Body of pancreas (tissue), 4 donors: Measurements from ENCODE around the gene TMEM131L. TPM values are rescaled to one million over a fixed set of nuclear protein-coding genes. Genes with fewer than 3 reads are reported as not detected.
"Not testable (repeated sequence)": the region's sequence is repeated elsewhere in the genome, so short reads cannot be mapped to it uniquely, and the experiment has no call there.

ENCODE experiments used
- ATAC-seq: fragments of 150-250 bp; one replicate; pipeline ENCODE4 v1.9.1; 2016
- DNase-seq, 4 donors: peaks; one replicate each; pipeline ENCODE4 v3.0.0-alpha.2; 2019
- H3K27ac ChIP-seq, 4 donors: fragments of 200-600 bp; sonication (generic); 1 replicate in 3 of 4; 2 replicates in 1 of 4; pipeline versions ENCODE4 v1.5.1 to v1.6.1; 2016 to 2019; ENCODE audit warnings: mild to moderate bottlenecking in 1 of 4, mixed read lengths in 1 of 4, moderate library complexity in 1 of 4
- H3K27me3 ChIP-seq, 2 donors: fragments of 200-600 bp; sonication (generic); one replicate each; pipeline ENCODE4 v1.6.0; 2016; ENCODE audit warnings: mild to moderate bottlenecking in 1 of 2
- H3K36me3 ChIP-seq, 2 donors: fragments of 200-600 bp; sonication (generic); replicated peaks in 1 of 2; 2 replicates each; pipeline ENCODE4 v1.5.1; 2016; ENCODE audit warnings: low read depth in 2 of 2; ENCODE audit not compliant: insufficient read depth in 1 of 2
- H3K4me1 ChIP-seq: fragments of 200-600 bp; sonication (generic); one replicate; pipeline ENCODE4 v1.6.0; 2016
- H3K4me3 ChIP-seq, 2 donors: fragments of 200-600 bp; sonication (generic); 1 replicate in 1 of 2; 2 replicates in 1 of 2; pipeline ENCODE4 v1.5.1; 2016 to 2019
- H3K9me3 ChIP-seq, 3 donors: fragments of 200-600 bp; sonication (generic); 1 replicate in 2 of 3; 2 replicates in 1 of 3; pipeline ENCODE4 v1.5.1; 2016
- CTCF ChIP-seq, 7 experiments: fragments of 450-650 bp in 4 of 7; fragments of 200-600 bp in 3 of 7; sonication (generic) in 3 of 7; IDR thresholded peaks; one replicate each; pipeline ENCODE4 v1.5.1; 2016 to 2019; ENCODE audit warnings: antibody characterized with exemption in 7 of 7
- POLR2A ChIP-seq, 3 donors: fragments of 450-650 bp; IDR thresholded peaks; one replicate each; pipeline ENCODE4 v1.6.1; 2016; ENCODE audit warnings: antibody characterized with exemption in 3 of 3, mild to moderate bottlenecking in 2 of 3
- WGBS, 2 donors: methylation state at CpG; one replicate each; pipeline ENCODE4 v1.1.5; 2017; 5-methylcytosine and 5-hydroxymethylcytosine counted together
- intact Hi-C: fragments of 100-400 bp; cut with DNase I; formaldehyde crosslinking; loops from one replicate; pipeline ENCODE4 v1.15.1; 2023
- total RNA-seq, 2 donors: library from RNA; depleted of rRNA; stranded (reverse); fragments of >200 nt; gene quantifications; one replicate each; pipeline ENCODE4 v1.1.0, GENCODE V29; 2016

TMEM131L gene
- total RNA-seq, result 10 to 100 TPM; 47.1 to 63.6 TPM

GRCh38 chr4:153466081-153466948, at the start of gene TMEM131L:
TMEM131L (plus strand) TSS chr4:153466360; CDS start chr4:153466398, 38 bp downstream.
- peaks cover 53% of the 10 kb centered on the region for H3K4me1 ChIP-seq
- ATAC-seq, result peak; percentile 82
- no peaks in the 10 kb centered on the region for H3K27me3 ChIP-seq

GRCh38 chr4:153416456-153416855, 49.7 kb upstream of the TMEM131L start:
- H3K27me3 ChIP-seq, H3K4me3 ChIP-seq, DNase-seq, ATAC-seq, H3K27ac ChIP-seq, H3K9me3 ChIP-seq, H3K36me3 ChIP-seq, H3K4me1 ChIP-seq, intact Hi-C loops: not testable (repeated sequence)
- 81 to 89% methylated on average over 8 of the region's 8 CpGs for WGBS, 2 donors

More at GRCh38 chr4:153466081-153466948, at the start of gene TMEM131L:
- H3K9me3 ChIP-seq, result no peaks in the 10 kb centered on the region
- intact Hi-C loops, result no loop called here
- H3K4me3 ChIP-seq, result peak within 1 kb of the TSS; percentile 52 to 90
- TF ChIP-seq POLR2A (IDR thresholded peaks at IDR 0.05) (peak; percentile 76 to 82 (median 76)), CTCF (IDR thresholded peaks at IDR 0.05) (peak in 4 of 7 experiments; percentile 20 to 47 (median 32))
- peaks cover 0 to 2% of the 10 kb centered on the region in 2 donors for H3K36me3 ChIP-seq
- WGBS, 2 donors, result 0 to 1% methylated on average over 3 to 78 of the region's 103 CpGs
- H3K27ac ChIP-seq, result peak within 1 kb of the TSS; percentile 79 to 96 (median 92)
- DNase-seq, result peak; percentile 73 to 86 (median 78)

- no peak overlapping the region for H3K27ac ChIP-seq
- H3K27me3 ChIP-seq, result no peaks in the 10 kb centered on the region
- DNase-seq (no peak), ATAC-seq (no peak)
- 88 to 96% methylated on average over 7 of the region's 7 CpGs for WGBS, 2 donors
- H3K36me3 ChIP-seq, result no peaks in the 10 kb centered on the region
- H3K4me1 ChIP-seq, result no peaks in the 10 kb centered on the region
- intact Hi-C loops, result no loop called here
- TF ChIP-seq POLR2A (IDR thresholded peaks at IDR 0.05), result no peak
- TF ChIP-seq CTCF (IDR thresholded peaks at IDR 0.05), result no peak
- no peak overlapping the region for H3K4me3 ChIP-seq
- no peaks in the 10 kb centered on the region for H3K9me3 ChIP-seq
These were observed 48.0 kb upstream of the TMEM131L start for GRCh38 chr4:153418121-153418520.

GRCh38 chr4:153418558-153418957, 47.6 kb upstream of the TMEM131L start:
- TF ChIP-seq POLR2A (IDR thresholded peaks at IDR 0.05) (no peak), CTCF (IDR thresholded peaks at IDR 0.05) (no peak)
- intact Hi-C loops, result no loop called here
- Histone ChIP-seq H3K4me1 (no peaks in the 10 kb centered on the region), H3K36me3 (no peaks in the 10 kb centered on the region), H3K27ac (no peak overlapping the region), H3K9me3 (no peaks in the 10 kb centered on the region), H3K27me3 (no peaks in the 10 kb centered on the region), H3K4me3 (no peak overlapping the region)
- ATAC-seq (no peak), DNase-seq (no peak)
- 67 to 69% methylated on average over 3 of the region's 3 CpGs for WGBS, 2 donors

GRCh38 chr4:153419029-153419428, 47.1 kb upstream of the TMEM131L start:
- TF ChIP-seq CTCF (IDR thresholded peaks at IDR 0.05) (no peak), POLR2A (IDR thresholded peaks at IDR 0.05) (no peak)
- intact Hi-C loops, result no loop called here
- no peaks in the 10 kb centered on the region for H3K27me3 ChIP-seq
- WGBS, 2 donors, result 81 to 82% methylated on average over 5 of the region's 5 CpGs
- ATAC-seq (no peak), DNase-seq (no peak)
- no peaks in the 10 kb centered on the region for H3K36me3 ChIP-seq
- no peaks in the 10 kb centered on the region for H3K9me3 ChIP-seq
- no peaks in the 10 kb centered on the region for H3K4me1 ChIP-seq
- H3K27ac ChIP-seq, result no peak overlapping the region
- no peak overlapping the region for H3K4me3 ChIP-seq
